IMR-90 (cell line): ENCODE measurements around the gene COL5A1. TPM values are rescaled to one million over a fixed set of nuclear protein-coding genes. Genes with fewer than 3 reads are reported as not detected.

ENCODE experiments used
- ATAC-seq: fragments of 200-7000 bp; cut with Tn5 transposase; 2 replicates; pipeline ENCODE4 v1.9.1; 2020; ENCODE audit warnings: low read depth, mild to moderate bottlenecking, moderate library complexity
- BruUV-seq: library from RNA; stranded (reverse); fragments of 400-500 nt; replicated peaks from 2 replicates; lab custom pipeline; 2021; lab: Mats Ljungman, UMichigan
- CTCF ChIA-PET: fragments of 300-600 bp; formaldehyde crosslinking; extraction: SDS; loops from one replicate; lab custom pipeline; 2021; ENCODE audit warnings: antibody characterized with exemption; lab: Yijun Ruan, JAX
- POLR2A ChIA-PET: fragments of 300-600 bp; sonication (Branson Sonifier 250); formaldehyde crosslinking; loops from one replicate; lab custom pipeline; 2022; ENCODE audit warnings: antibody characterized with exemption; ENCODE audit not compliant: unreplicated experiment; lab: Charles Lee
- DNase-seq: peaks from one replicate; pipeline ENCODE4 v3.0.0; 2013
- H2AFZ ChIP-seq: replicated peaks from 2 replicates; pipeline ENCODE3; 2013; ENCODE audit warnings: low read length, mild to moderate bottlenecking; ENCODE audit not compliant: poor library complexity
- H2AK5ac ChIP-seq: 2 replicates; pipeline ENCODE4 v1.6.1; 2013; ENCODE audit warnings: low read depth, low read length, inconsistent platforms
- H2AK9ac ChIP-seq: replicated peaks from 2 replicates; pipeline ENCODE3; 2013; ENCODE audit warnings: mild to moderate bottlenecking, low read depth, low read length, moderate library complexity; ENCODE audit not compliant: poor library complexity
- H2BK120ac ChIP-seq: 2 replicates; pipeline ENCODE4 v1.6.1; 2013; ENCODE audit warnings: low read depth, low read length, inconsistent platforms
- H2BK15ac ChIP-seq: 3 replicates; pipeline ENCODE4 v1.6.1; 2013; ENCODE audit warnings: low read depth, low read length, inconsistent platforms
- H2BK20ac ChIP-seq: 2 replicates; pipeline ENCODE4 v1.6.1; 2013; ENCODE audit warnings: low read depth, mild to moderate bottlenecking, inconsistent platforms, low read length, moderate library complexity
- H2BK5ac ChIP-seq: 2 replicates; pipeline ENCODE4 v1.6.1; 2013; ENCODE audit warnings: mild to moderate bottlenecking, low read depth, low read length, inconsistent platforms; ENCODE audit not compliant: poor library complexity, severe bottlenecking
- H3K14ac ChIP-seq: replicated peaks from 2 replicates; pipeline ENCODE4 v1.6.1; 2013; ENCODE audit warnings: low read depth, low read length, inconsistent platforms
- H3K18ac ChIP-seq: 2 replicates; pipeline ENCODE4 v1.6.1; 2013; ENCODE audit warnings: low read depth, low read length, control low read depth
- H3K23ac ChIP-seq: 2 replicates; pipeline ENCODE4 v1.6.1; 2013; ENCODE audit warnings: low read depth, low read length, inconsistent platforms
- H3K27ac ChIP-seq: 2 replicates; pipeline ENCODE4 v1.5.1; 2013; ENCODE audit warnings: mild to moderate bottlenecking, control low read depth, low read length; ENCODE audit not compliant: insufficient read depth
- H3K27me3 ChIP-seq: 2 replicates; pipeline ENCODE4 v1.6.1; 2013; ENCODE audit warnings: low read length; ENCODE audit not compliant: control insufficient read depth, insufficient read depth
- H3K36me3 ChIP-seq: 2 replicates; pipeline ENCODE4 v1.6.1; 2013; ENCODE audit warnings: low read length, mixed read lengths; ENCODE audit not compliant: control insufficient read depth, insufficient read depth
- H3K4ac ChIP-seq: 2 replicates; pipeline ENCODE4 v1.6.1; 2013; ENCODE audit warnings: low read depth, low read length, inconsistent platforms
- H3K4me1 ChIP-seq: 2 replicates; pipeline ENCODE4 v1.6.1; 2013; ENCODE audit warnings: low read length, mixed read lengths; ENCODE audit not compliant: control insufficient read depth, insufficient read depth
- H3K4me2 ChIP-seq: 2 replicates; pipeline ENCODE4 v1.6.1; 2013; ENCODE audit warnings: low read depth, mild to moderate bottlenecking, control low read depth, low read length, moderate library complexity
- H3K4me3 ChIP-seq: 2 replicates; pipeline ENCODE4 v1.5.1; 2013; ENCODE audit warnings: low read depth, mild to moderate bottlenecking, control low read depth, low read length, moderate library complexity; ENCODE audit not compliant: insufficient read depth
- H3K56ac ChIP-seq: 2 replicates; pipeline ENCODE4 v1.6.1; 2013; ENCODE audit warnings: low read length, inconsistent platforms; ENCODE audit not compliant: insufficient read depth; ENCODE audit errors: extremely low read depth
- H3K79me1 ChIP-seq, 2 experiments: 2 replicates each; pipeline ENCODE4 v1.6.1; 2013; ENCODE audit warnings: low read length in 2 of 2, inconsistent platforms in 1 of 2, low read depth in 1 of 2
- H3K9ac ChIP-seq: 2 replicates; pipeline ENCODE4 v1.6.1; 2013; ENCODE audit warnings: low read depth, low read length, control low read depth
- H3K9me1 ChIP-seq: 2 replicates; pipeline ENCODE4 v1.6.1; 2013; ENCODE audit warnings: low read length, inconsistent platforms; ENCODE audit not compliant: insufficient read depth
- H3K9me3 ChIP-seq: 2 replicates; pipeline ENCODE4 v1.6.1; 2013; ENCODE audit warnings: low read length; ENCODE audit not compliant: control insufficient read depth, insufficient read depth
- H4K20me1 ChIP-seq: 2 replicates; pipeline ENCODE4 v1.6.1; 2013; ENCODE audit warnings: low read length, inconsistent platforms; ENCODE audit not compliant: insufficient read depth
- H4K5ac ChIP-seq: 2 replicates; pipeline ENCODE4 v1.6.1; 2013; ENCODE audit warnings: mild to moderate bottlenecking, low read depth, low read length, control low read depth
- H4K8ac ChIP-seq, 2 experiments: 2 replicates each; pipeline ENCODE4 v1.6.1; 2013; ENCODE audit warnings: low read depth in 2 of 2, low read length in 2 of 2, control low read depth in 1 of 2, inconsistent platforms in 1 of 2
- H4K91ac ChIP-seq: 2 replicates; pipeline ENCODE4 v1.6.1; 2013; ENCODE audit warnings: low read depth, low read length, inconsistent platforms; ENCODE audit not compliant: insufficient read depth
- CEBPB ChIP-seq: IDR thresholded peaks from 2 replicates; pipeline ENCODE4 v1.6.1; 2012; ENCODE audit warnings: low read depth, low read length, improper control_type of control experiment
- CHD1 ChIP-seq: IDR thresholded peaks from 2 replicates; pipeline ENCODE4 v1.6.1; 2012; ENCODE audit warnings: low read depth, low read length, improper control_type of control experiment
- ELK1 ChIP-seq: fragments of 150-350 bp; IDR thresholded peaks from 2 replicates; pipeline ENCODE4 v1.6.1; 2016; ENCODE audit warnings: low read depth, mild to moderate bottlenecking, low read length, moderate library complexity, borderline replicate concordance
- FOS ChIP-seq: fragments of 150-350 bp; IDR thresholded peaks from 2 replicates; pipeline ENCODE4 v1.6.1; 2016; ENCODE audit warnings: low read depth, low read length
- MAFK ChIP-seq: IDR thresholded peaks from 2 replicates; pipeline ENCODE4 v1.6.1; 2012; ENCODE audit warnings: low read depth, low read length, improper control_type of control experiment
- MXI1 ChIP-seq: IDR thresholded peaks from 2 replicates; pipeline ENCODE4 v1.6.1; 2012; ENCODE audit warnings: low read depth, mild to moderate bottlenecking, low read length, moderate library complexity, borderline replicate concordance
- RAD21 ChIP-seq: IDR thresholded peaks from 2 replicates; pipeline ENCODE4 v1.6.1; 2012; ENCODE audit warnings: low read length, improper control_type of control experiment
- RCOR1 ChIP-seq: IDR thresholded peaks from 2 replicates; pipeline ENCODE4 v1.6.1; 2012; ENCODE audit warnings: mild to moderate bottlenecking, low read length, improper control_type of control experiment; ENCODE audit not compliant: insufficient replicate concordance
- RFX5 ChIP-seq: IDR thresholded peaks from 2 replicates; pipeline ENCODE4 v1.8.0; 2012; ENCODE audit warnings: low read depth, mild to moderate bottlenecking, low read length, moderate library complexity
- SMC3 ChIP-seq: fragments of 150-350 bp; IDR thresholded peaks from 2 replicates; pipeline ENCODE4 v1.6.1; 2016; ENCODE audit warnings: low read depth, mild to moderate bottlenecking, antibody characterized with exemption, low read length, moderate library complexity
- USF2 ChIP-seq: fragments of 150-350 bp; IDR thresholded peaks from 2 replicates; pipeline ENCODE4 v1.6.1; 2017; ENCODE audit warnings: mild to moderate bottlenecking, antibody characterized with exemption, low read length, low read depth
- WGBS, 2 experiments: methylation state at CpG; one replicate each; pipeline versions ENCODE4 v1.1.5 to v1.1.7; 2013; ENCODE audit warnings: missing lambda C conversion rate in 2 of 2; ENCODE audit not compliant: insufficient read length in 1 of 2; ENCODE audit errors: extremely low coverage in 2 of 2; 5-methylcytosine and 5-hydroxymethylcytosine counted together
- dilution Hi-C: fragments of 300-500 bp; cut with HindIII; formaldehyde crosslinking; loops from one replicate; pipeline ENCODE4 v1.14.3; 2018; ENCODE audit warnings: low sequenced_read_pairs; ENCODE audit not compliant: unreplicated experiment
- in situ Hi-C: fragments of 300-500 bp; cut with MboI; formaldehyde crosslinking; loops from 3 replicates; pipeline ENCODE4 v1.14.3; 2019; ENCODE audit warnings: low sequenced_read_pairs, inconsistent platforms, mixed read lengths
- intact Hi-C: fragments of 100-400 bp; cut with micrococcal nuclease; formaldehyde crosslinking; loops from 2 replicates; pipeline ENCODE4 v1.10.0; 2022
- polyA plus RNA-seq, 3 experiments: library from polyadenylated mRNA; depleted of rRNA; stranded (reverse); fragments of >200 nt; gene quantifications; 2 replicates each; pipeline ENCODE4 v1.2.3, GENCODE V29; 2012; ENCODE audit warnings: low replicate concordance in 1 of 3
- total RNA-seq: library from RNA; depleted of rRNA; stranded (reverse); fragments of >200 nt; gene quantifications from 2 replicates; pipeline ENCODE4 v1.2.3, GENCODE V29; 2012
- TF ChIP-seq, protein P1 (sequence below): conservative IDR thresholded peaks from 2 replicates; pipeline ENCODE4 v1.5.1; 2012; ENCODE audit warnings: mild to moderate bottlenecking, low read depth, low read length, improper control_type of control experiment

COL5A1 gene
- total and polyA plus RNA-seq, 2 of the 4 experiments (the other 2 are of a cell fraction) = 19.2 to 173 TPM

DNA sequence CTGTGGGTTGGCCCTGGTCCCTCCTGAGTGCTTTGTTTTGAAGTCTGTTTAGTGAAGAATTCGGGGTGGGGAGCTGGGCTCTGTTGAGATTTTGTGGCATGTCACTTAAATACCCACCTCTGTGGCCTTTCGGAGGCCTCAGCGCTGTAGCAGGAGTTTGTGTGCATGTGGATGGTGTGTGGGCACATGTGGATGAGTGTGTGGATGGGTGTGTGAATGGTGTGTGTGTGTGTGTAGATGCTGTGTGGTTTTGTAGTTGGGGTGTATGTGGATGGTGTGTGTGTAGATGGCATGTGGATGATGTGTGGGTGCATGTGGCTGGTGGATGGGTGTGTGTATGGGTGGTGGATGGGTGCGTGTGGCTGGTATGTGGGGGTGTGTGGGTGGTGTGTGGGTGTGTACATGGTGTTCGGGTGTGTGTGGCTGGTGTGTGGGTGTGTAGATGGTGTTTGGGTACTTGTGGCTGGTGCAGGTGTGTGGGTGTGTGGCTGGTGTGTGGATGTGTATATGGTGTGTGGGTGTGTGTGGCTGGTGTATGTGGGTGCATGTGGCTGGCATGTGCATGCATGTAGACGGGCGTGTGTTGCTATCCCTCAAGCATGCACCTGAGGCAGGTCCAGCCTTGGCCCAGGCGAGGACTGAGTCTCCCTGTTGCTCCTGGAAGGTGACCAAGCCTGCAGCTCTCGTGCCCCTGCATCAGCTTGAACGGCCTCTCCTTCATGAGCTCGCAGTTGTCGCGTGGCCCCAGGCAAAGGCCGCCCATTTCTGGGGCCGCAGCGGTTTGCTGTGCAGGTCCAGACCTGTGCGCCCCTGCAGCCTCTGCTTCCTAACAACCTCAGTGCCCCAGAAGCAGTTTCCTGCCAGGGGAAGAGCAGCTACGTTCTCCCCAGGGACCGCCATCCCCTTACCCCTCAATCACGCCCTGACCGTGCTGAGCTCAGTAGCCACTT is 185.0 kb downstream of the COL5A1 start:
- WGBS, 2 experiments = 77% methylated on average over 4 of the region's 21 CpGs; no CpG with 5 or more reads in 1 of the 2 experiments
- H3K4me1 ChIP-seq = no peaks in the 10 kb centered on the region
- peaks cover 4 to 51% of the 10 kb centered on the region in 2 experiments; a peak in 2 of 4 replicates for H3K79me1 ChIP-seq
- no peak overlapping the region for H3K56ac ChIP-seq
- CTCF ChIA-PET = no interaction called here
- dilution Hi-C loops (no loop called here), in situ Hi-C loops (no loop called here), intact Hi-C loops (no loop called here)
- POLR2A ChIA-PET = no interaction called here
- H3K14ac ChIP-seq = no peak overlapping the region
- DNase-seq = no peak
- peaks cover 11% of the 10 kb centered on the region for H3K9me1 ChIP-seq
- H2BK20ac ChIP-seq = no peak overlapping the region
- no peak overlapping the region; the same call in 1 of the 2 replicates for H3K27ac ChIP-seq
- H3K36me3 ChIP-seq = peaks cover 91% of the 10 kb centered on the region
- H2BK5ac ChIP-seq = peak overlapping the region; percentile 50
- H3K4ac ChIP-seq = no peak overlapping the region
- no peak overlapping the region for H4K91ac ChIP-seq
- no peak overlapping the region for H4K8ac ChIP-seq
- ATAC-seq = no peak
- H4K20me1 ChIP-seq = peaks cover 33% of the 10 kb centered on the region
- H2AK5ac ChIP-seq = no peak overlapping the region
- no peak overlapping the region for H3K9ac ChIP-seq
- H4K5ac ChIP-seq = no peak overlapping the region
- H2AFZ ChIP-seq = peak overlapping the region; percentile 51
- no peak overlapping the region; the same call in 1 of the 2 replicates for H3K23ac ChIP-seq
- no peak for TF ChIP-seq FOS
- TF ChIP-seq CEBPB = no peak
- TF ChIP-seq MAFK = no peak
- TF ChIP-seq RCOR1 = no peak
- TF ChIP-seq MXI1 = no peak
- no peak for TF ChIP-seq RFX5
- TF ChIP-seq RAD21 = no peak
- TF ChIP-seq USF2 = no peak
- TF ChIP-seq, protein P1, sequence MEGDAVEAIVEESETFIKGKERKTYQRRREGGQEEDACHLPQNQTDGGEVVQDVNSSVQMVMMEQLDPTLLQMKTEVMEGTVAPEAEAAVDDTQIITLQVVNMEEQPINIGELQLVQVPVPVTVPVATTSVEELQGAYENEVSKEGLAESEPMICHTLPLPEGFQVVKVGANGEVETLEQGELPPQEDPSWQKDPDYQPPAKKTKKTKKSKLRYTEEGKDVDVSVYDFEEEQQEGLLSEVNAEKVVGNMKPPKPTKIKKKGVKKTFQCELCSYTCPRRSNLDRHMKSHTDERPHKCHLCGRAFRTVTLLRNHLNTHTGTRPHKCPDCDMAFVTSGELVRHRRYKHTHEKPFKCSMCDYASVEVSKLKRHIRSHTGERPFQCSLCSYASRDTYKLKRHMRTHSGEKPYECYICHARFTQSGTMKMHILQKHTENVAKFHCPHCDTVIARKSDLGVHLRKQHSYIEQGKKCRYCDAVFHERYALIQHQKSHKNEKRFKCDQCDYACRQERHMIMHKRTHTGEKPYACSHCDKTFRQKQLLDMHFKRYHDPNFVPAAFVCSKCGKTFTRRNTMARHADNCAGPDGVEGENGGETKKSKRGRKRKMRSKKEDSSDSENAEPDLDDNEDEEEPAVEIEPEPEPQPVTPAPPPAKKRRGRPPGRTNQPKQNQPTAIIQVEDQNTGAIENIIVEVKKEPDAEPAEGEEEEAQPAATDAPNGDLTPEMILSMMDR = no peak
- TF ChIP-seq ELK1 = no peak
- no peak for TF ChIP-seq SMC3
- TF ChIP-seq CHD1 = no peak
- H3K4me3 ChIP-seq = no peak overlapping the region
- no peaks in the 10 kb centered on the region for H3K9me3 ChIP-seq
- H3K4me2 ChIP-seq = no peak overlapping the region
- no peaks in the 10 kb centered on the region for H3K27me3 ChIP-seq
- peak overlapping the region; percentile 50 for H2AK9ac ChIP-seq
- H2BK15ac ChIP-seq = no peak overlapping the region
- no peak overlapping the region for H2BK120ac ChIP-seq
- H3K18ac ChIP-seq = no peak overlapping the region
- no TSS peak for BruUV-seq
